Fibroblast of the aortic adventitia (primary cell): ENCODE results near the gene GRIFIN. TPM values are rescaled to one million over a fixed set of nuclear protein-coding genes. Genes with fewer than 3 reads are reported as not detected.
A peak's percentile ranks its signal among the peaks of the same experiment; 100 is the strongest.

Source experiments
- DNase-seq: peaks from one replicate; pipeline ENCODE4 v3.0.0-alpha.2; 2010; ENCODE audit warnings: low read depth
- H3K4me3 ChIP-seq: 2 replicates; pipeline ENCODE4 v1.5.1; 2011; ENCODE audit warnings: low read depth, mild to moderate bottlenecking, control low read depth, low read length, moderate library complexity
- CTCF ChIP-seq: IDR thresholded peaks from 2 replicates; pipeline ENCODE4 v1.5.1; 2011; ENCODE audit warnings: mild to moderate bottlenecking, low read length, control low read depth, inconsistent platforms; ENCODE audit not compliant: insufficient read depth
- total RNA-seq: library from RNA; depleted of rRNA; stranded (reverse); fragments of >200 nt; gene quantifications from 2 replicates; pipeline ENCODE4 v1.2.3, GENCODE V29; 2012; ENCODE audit warnings: low replicate concordance

Gene GRIFIN
- total RNA-seq, 1 donor: not detected

- TF ChIP-seq CTCF: no peak
- no peak overlapping the region for H3K4me3 ChIP-seq
- DNase-seq: no peak
These were observed 35.5 kb downstream of the GRIFIN start for GRCh38 chr7:2440608-2441245.

GRCh38 chr7:2438775-2439174, 37.4 kb downstream of the GRIFIN start:
- no peak for DNase-seq
- no peak for TF ChIP-seq CTCF
- no peak overlapping the region for H3K4me3 ChIP-seq

GRCh38 chr7:2438186-2438585, 38.0 kb downstream of the GRIFIN start:
- H3K4me3 ChIP-seq: no peak overlapping the region
- peak; percentile 39 for DNase-seq
- TF ChIP-seq CTCF: no peak

GRCh38 chr7:2437537-2438148, 38.6 kb downstream of the GRIFIN start:
- no peak for DNase-seq
- no peak overlapping the region for H3K4me3 ChIP-seq
- TF ChIP-seq CTCF: no peak

- no peak for DNase-seq
- no peak for TF ChIP-seq CTCF
- H3K4me3 ChIP-seq: no peak overlapping the region
These were observed 39.1 kb downstream of the GRIFIN start for GRCh38 chr7:2437136-2437535.

- TF ChIP-seq CTCF: no peak
- DNase-seq: no peak
- no peak overlapping the region for H3K4me3 ChIP-seq
These were observed 39.7 kb downstream of the GRIFIN start for GRCh38 chr7:2436341-2437104.
